Measurements from ENCODE around the gene NPIPB8. TPM values are rescaled to one million over a fixed set of nuclear protein-coding genes. Genes with fewer than 3 reads are reported as not detected.
"Not testable (repeated sequence)": the region's sequence is repeated elsewhere in the genome, so short reads cannot be mapped to it uniquely, and the experiment has no call there.

Gene NPIPB8
- total RNA-seq, 1 experiment from 2014 or later, result not detected

GRCh38 chr16:28592979-28593553 lies 44.8 kb upstream of the NPIPB8 start:
- BruUV-seq (replicated peaks), result no TSS peak
- Histone ChIP-seq H3K27ac (ENCODE audit: low read depth, low read length, poor library complexity, severe bottlenecking) (no peak overlapping the region), H3K27me3 (replicated peaks; ENCODE audit: insufficient read depth, low read depth, low read length, poor library complexity) (no peaks in the 10 kb centered on the region), H3K4me1 (ENCODE audit: insufficient read depth, low read length, poor library complexity, severe bottlenecking) (peaks cover 6% of the 10 kb centered on the region), H3K9me3 (ENCODE audit: low read depth, low read length, poor library complexity, severe bottlenecking) (no peaks in the 10 kb centered on the region), H3K4me3 (ENCODE audit: low read depth, low read length, poor library complexity, severe bottlenecking) (no peak overlapping the region), H3K36me3 (ENCODE audit: insufficient read depth, low read length, poor library complexity, severe bottlenecking) (peaks cover 3% of the 10 kb centered on the region)
- CTCF ChIA-PET, result no interaction called here
- no peak for DNase-seq (ENCODE audit: low spot score)
- no peak for TF ChIP-seq EZH2 (IDR thresholded peaks at IDR 0.05; ENCODE audit: borderline replicate concordance, low read depth, low read length, poor library complexity, severe bottlenecking)
- TF ChIP-seq, protein P1, sequence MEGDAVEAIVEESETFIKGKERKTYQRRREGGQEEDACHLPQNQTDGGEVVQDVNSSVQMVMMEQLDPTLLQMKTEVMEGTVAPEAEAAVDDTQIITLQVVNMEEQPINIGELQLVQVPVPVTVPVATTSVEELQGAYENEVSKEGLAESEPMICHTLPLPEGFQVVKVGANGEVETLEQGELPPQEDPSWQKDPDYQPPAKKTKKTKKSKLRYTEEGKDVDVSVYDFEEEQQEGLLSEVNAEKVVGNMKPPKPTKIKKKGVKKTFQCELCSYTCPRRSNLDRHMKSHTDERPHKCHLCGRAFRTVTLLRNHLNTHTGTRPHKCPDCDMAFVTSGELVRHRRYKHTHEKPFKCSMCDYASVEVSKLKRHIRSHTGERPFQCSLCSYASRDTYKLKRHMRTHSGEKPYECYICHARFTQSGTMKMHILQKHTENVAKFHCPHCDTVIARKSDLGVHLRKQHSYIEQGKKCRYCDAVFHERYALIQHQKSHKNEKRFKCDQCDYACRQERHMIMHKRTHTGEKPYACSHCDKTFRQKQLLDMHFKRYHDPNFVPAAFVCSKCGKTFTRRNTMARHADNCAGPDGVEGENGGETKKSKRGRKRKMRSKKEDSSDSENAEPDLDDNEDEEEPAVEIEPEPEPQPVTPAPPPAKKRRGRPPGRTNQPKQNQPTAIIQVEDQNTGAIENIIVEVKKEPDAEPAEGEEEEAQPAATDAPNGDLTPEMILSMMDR (conservative IDR thresholded peaks at IDR 0.05; ENCODE audit: low read depth, low read length), result no peak
- POLR2A ChIA-PET (ENCODE audit: low non-redundant PET), result no interaction called here
- intact Hi-C loops (cut with micrococcal nuclease; ENCODE audit: unreplicated experiment), result no loop called here

DNA sequence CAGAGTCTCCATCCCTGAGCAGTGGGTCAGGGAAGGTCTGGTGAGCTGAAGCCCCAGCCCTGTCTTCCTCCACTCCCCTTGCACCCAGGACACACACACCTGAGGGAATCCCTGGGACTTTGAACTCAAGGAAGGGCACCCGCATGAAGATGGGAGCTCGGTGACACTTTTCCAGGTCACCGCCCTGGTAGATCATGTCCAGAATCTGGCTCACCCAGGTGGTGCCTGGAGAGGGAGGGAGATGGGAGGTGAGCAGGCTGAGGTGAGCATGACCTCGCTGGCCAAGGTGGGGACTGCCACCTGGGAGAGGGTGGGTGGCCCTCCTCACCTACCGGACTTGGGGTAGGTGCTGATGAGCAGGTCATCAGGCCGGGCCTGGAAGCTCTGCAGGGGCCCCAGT lies 42.4 kb upstream of the NPIPB8 start:
- H3K27ac ChIP-seq (ENCODE audit: low read depth, low read length, poor library complexity, severe bottlenecking); DNase-seq (ENCODE audit: low spot score); H3K4me3 ChIP-seq (ENCODE audit: low read depth, low read length, poor library complexity, severe bottlenecking); intact Hi-C loops (cut with micrococcal nuclease; ENCODE audit: unreplicated experiment); CTCF ChIA-PET; H3K9me3 ChIP-seq (ENCODE audit: low read depth, low read length, poor library complexity, severe bottlenecking); H3K4me1 ChIP-seq (ENCODE audit: insufficient read depth, low read length, poor library complexity, severe bottlenecking); BruUV-seq (replicated peaks); POLR2A ChIA-PET (ENCODE audit: low non-redundant PET); H3K36me3 ChIP-seq (ENCODE audit: insufficient read depth, low read length, poor library complexity, severe bottlenecking); H3K27me3 ChIP-seq (replicated peaks; ENCODE audit: insufficient read depth, low read depth, low read length, poor library complexity): not testable (repeated sequence)

DNA sequence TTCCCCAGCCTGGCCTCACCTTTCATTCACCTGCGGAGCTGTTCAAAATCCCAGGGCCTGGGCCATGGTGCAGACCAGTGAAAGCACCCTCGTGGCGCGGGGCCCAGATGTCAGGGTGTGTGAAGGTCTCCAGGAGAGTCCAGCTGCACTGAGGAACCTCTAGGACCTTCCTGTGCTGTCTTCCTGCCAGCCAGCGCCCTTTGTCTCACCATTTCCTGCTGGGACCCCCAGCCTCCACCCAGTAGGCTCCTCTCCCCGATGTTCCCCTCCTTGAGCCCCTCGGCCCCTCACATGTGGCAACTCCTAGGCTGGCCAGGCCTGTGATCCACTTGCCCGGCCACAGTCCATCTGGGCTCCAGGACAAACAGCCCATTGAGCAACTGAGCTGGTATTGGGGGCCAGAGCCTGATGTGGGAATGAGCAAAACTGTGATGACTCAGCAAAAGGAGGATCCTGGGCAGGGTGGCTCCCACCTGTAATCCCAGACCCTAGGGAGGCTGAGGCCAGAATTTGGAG lies 41.7 kb upstream of the NPIPB8 start:
- Histone ChIP-seq H3K27me3 (replicated peaks; ENCODE audit: insufficient read depth, low read depth, low read length, poor library complexity) (no peaks in the 10 kb centered on the region), H3K4me3 (ENCODE audit: low read depth, low read length, poor library complexity, severe bottlenecking) (no peak overlapping the region), H3K4me1 (ENCODE audit: insufficient read depth, low read length, poor library complexity, severe bottlenecking) (peaks cover 6% of the 10 kb centered on the region), H3K27ac (ENCODE audit: low read depth, low read length, poor library complexity, severe bottlenecking) (peak overlapping the region; percentile 37), H3K36me3 (ENCODE audit: insufficient read depth, low read length, poor library complexity, severe bottlenecking) (no peaks in the 10 kb centered on the region), H3K9me3 (ENCODE audit: low read depth, low read length, poor library complexity, severe bottlenecking) (no peaks in the 10 kb centered on the region)
- ChIA-PET CTCF (no interaction called here), POLR2A (ENCODE audit: low non-redundant PET) (no interaction called here)
- intact Hi-C loops (cut with micrococcal nuclease; ENCODE audit: unreplicated experiment), result no loop called here
- DNase-seq (ENCODE audit: low spot score), result no peak
- no TSS peak for BruUV-seq (replicated peaks)
- TF ChIP-seq, protein P1 (conservative IDR thresholded peaks at IDR 0.05; ENCODE audit: low read depth, low read length), result no peak
- no peak for TF ChIP-seq EZH2 (IDR thresholded peaks at IDR 0.05; ENCODE audit: borderline replicate concordance, low read depth, low read length, poor library complexity, severe bottlenecking)

Measured in A673 (cell line).